Fibroblast of mammary gland (primary cell): ENCODE results near the gene BRMS1L.

Experiments
- DNase-seq: peaks from one replicate; pipeline ENCODE4 v3.0.0-alpha.2; 2010; ENCODE audit warnings: low read depth
- H3K4me3 ChIP-seq: 2 replicates; pipeline ENCODE4 v1.5.1; 2011; ENCODE audit warnings: low read depth, mild to moderate bottlenecking, low read length, moderate library complexity; ENCODE audit not compliant: control insufficient read depth
- CTCF ChIP-seq: conservative IDR thresholded peaks from 2 replicates; pipeline ENCODE4 v1.5.1; 2011; ENCODE audit warnings: low read depth, low read length, inconsistent platforms; ENCODE audit not compliant: control insufficient read depth, insufficient read depth

The BRMS1L gene

GRCh38 chr14:35890308-35890707 lies 64.2 kb downstream of the BRMS1L start:
- no peak for TF ChIP-seq CTCF

GRCh38 chr14:35895256-35895655 lies 69.1 kb downstream of the BRMS1L start:
- DNase-seq = no peak
- H3K4me3 ChIP-seq = no peak overlapping the region
- no peak for TF ChIP-seq CTCF

More at GRCh38 chr14:35890308-35890707, 64.2 kb downstream of the BRMS1L start:
- DNase-seq = no peak
- H3K4me3 ChIP-seq = no peak overlapping the region

- H3K4me3 ChIP-seq = no peak overlapping the region
- no peak for TF ChIP-seq CTCF
Observed at GRCh38 chr14:35897616-35898111, 71.5 kb downstream of the BRMS1L start.

GRCh38 chr14:35898217-35898775 lies 72.2 kb downstream of the BRMS1L start:
- H3K4me3 ChIP-seq = no peak overlapping the region
- no peak for DNase-seq
- no peak for TF ChIP-seq CTCF

More at GRCh38 chr14:35897616-35898111, 71.5 kb downstream of the BRMS1L start:
- DNase-seq = no peak

GRCh38 chr14:35900741-35901140 lies 74.6 kb downstream of the BRMS1L start:
- no peak overlapping the region for H3K4me3 ChIP-seq
- no peak for TF ChIP-seq CTCF
- no peak for DNase-seq

GRCh38 chr14:35909665-35910064 lies 83.5 kb downstream of the BRMS1L start:
- no peak overlapping the region for H3K4me3 ChIP-seq
- TF ChIP-seq CTCF = no peak
- DNase-seq = no peak
